CD14-positive monocyte (primary cell): Measurements from ENCODE around the gene FRS2. TPM values are rescaled to one million over a fixed set of nuclear protein-coding genes. Genes with fewer than 3 reads are reported as not detected.

Source experiments
- DNase-seq, 3 donors: peaks; one replicate each; pipeline ENCODE4 v3.0.0-alpha.2; 2011 to 2022
- H2AFZ ChIP-seq: 2 replicates; pipeline ENCODE4 v1.6.0; 2012; ENCODE audit warnings: mild to moderate bottlenecking, low read depth, low read length, inconsistent platforms; ENCODE audit not compliant: insufficient read depth, poor library complexity, severe bottlenecking
- H3K27ac ChIP-seq, 2 donors: 1 replicate in 1 of 2; 2 replicates in 1 of 2; pipeline ENCODE4 v1.5.1; 2012 to 2013; ENCODE audit warnings: low read length in 2 of 2, control low read depth in 1 of 2, inconsistent platforms in 1 of 2, low read depth in 1 of 2, mild to moderate bottlenecking in 1 of 2
- H3K27me3 ChIP-seq, 2 donors: one replicate each; pipeline versions ENCODE4 v1.6.0 to v1.6.1; 2011 to 2013; ENCODE audit warnings: low read length in 2 of 2; ENCODE audit not compliant: control insufficient read depth in 2 of 2, insufficient read depth in 2 of 2
- H3K36me3 ChIP-seq, 2 donors: replicated peaks in 1 of 2; 1 replicate in 1 of 2; 2 replicates in 1 of 2; pipeline versions ENCODE4 v1.5.1 to v1.6.1; 2012 to 2013; ENCODE audit warnings: low read length in 2 of 2, control low read depth in 1 of 2, inconsistent platforms in 1 of 2, mild to moderate bottlenecking in 1 of 2; ENCODE audit not compliant: insufficient read depth in 2 of 2, control insufficient read depth in 1 of 2
- H3K4me1 ChIP-seq, 2 donors: 1 replicate in 1 of 2; 2 replicates in 1 of 2; pipeline versions ENCODE4 v1.5.1 to v1.6.1; 2012 to 2013; ENCODE audit warnings: low read length in 2 of 2, control low read depth in 1 of 2, inconsistent platforms in 1 of 2, mild to moderate bottlenecking in 1 of 2, moderate library complexity in 1 of 2; ENCODE audit not compliant: insufficient read depth in 2 of 2, control insufficient read depth in 1 of 2
- H3K4me2 ChIP-seq: replicated peaks from 2 replicates; pipeline ENCODE3; 2012; ENCODE audit warnings: low read length, moderate library complexity, mild to moderate bottlenecking; ENCODE audit not compliant: poor library complexity, severe bottlenecking; ENCODE audit errors: extremely low read depth
- H3K4me3 ChIP-seq, 3 experiments: fragments of 200-600 bp in 1 of 3; sonication (generic) in 1 of 3; replicated peaks in 1 of 3; 1 replicate in 2 of 3; 2 replicates in 1 of 3; pipeline ENCODE4 v1.5.1; 2011 to 2013; ENCODE audit warnings: low read length in 3 of 3, mild to moderate bottlenecking in 3 of 3, control low read depth in 2 of 3, low read depth in 2 of 3, inconsistent platforms in 1 of 3, moderate library complexity in 1 of 3
- H3K79me2 ChIP-seq: 2 replicates; pipeline ENCODE4 v1.6.0; 2012; ENCODE audit warnings: mild to moderate bottlenecking, control low read depth, inconsistent platforms, low read length, moderate library complexity; ENCODE audit not compliant: insufficient read depth
- H3K9ac ChIP-seq: 2 replicates; pipeline ENCODE4 v1.6.0; 2017; ENCODE audit warnings: low read length, mild to moderate bottlenecking; ENCODE audit not compliant: insufficient read depth, poor library complexity, severe bottlenecking
- H3K9me3 ChIP-seq, 2 donors: replicated peaks in 1 of 2; 1 replicate in 1 of 2; 2 replicates in 1 of 2; pipeline versions ENCODE4 v1.5.1 to v1.6.1; 2012 to 2013; ENCODE audit warnings: low read length in 2 of 2, control low read depth in 1 of 2; ENCODE audit not compliant: control insufficient read depth in 1 of 2, insufficient read depth in 1 of 2
- H4K20me1 ChIP-seq: 2 replicates; pipeline ENCODE4 v1.6.0; 2012; ENCODE audit warnings: mild to moderate bottlenecking, low read length, control low read depth, moderate library complexity; ENCODE audit not compliant: insufficient read depth
- H3K27ac Mint-ChIP-seq, 7 donors: one replicate each; pipeline ENCODE4 v1.8.0; 2020; ENCODE audit warnings: mild to moderate bottlenecking in 7 of 7, mixed read lengths in 7 of 7, moderate library complexity in 6 of 7, inconsistent platforms in 2 of 7
- H3K27me3 Mint-ChIP-seq, 3 donors: one replicate each; pipeline ENCODE4 v1.8.0; 2021 to 2022; ENCODE audit warnings: low read depth in 3 of 3, mild to moderate bottlenecking in 3 of 3, mixed read lengths in 3 of 3, moderate library complexity in 3 of 3, inconsistent platforms in 1 of 3
- H3K36me3 Mint-ChIP-seq, 2 donors: one replicate each; pipeline ENCODE4 v1.8.0; 2020; ENCODE audit warnings: mixed read lengths in 2 of 2, inconsistent platforms in 1 of 2, mild to moderate bottlenecking in 1 of 2
- H3K4me1 Mint-ChIP-seq: one replicate; pipeline ENCODE4 v1.8.0; 2020; ENCODE audit warnings: mild to moderate bottlenecking, mixed read lengths
- H3K4me3 Mint-ChIP-seq, 2 donors: one replicate each; pipeline ENCODE4 v1.8.0; 2020; ENCODE audit warnings: mild to moderate bottlenecking in 2 of 2, mixed read lengths in 2 of 2, moderate library complexity in 1 of 2
- H3K9me3 Mint-ChIP-seq, 7 donors: one replicate each; pipeline ENCODE4 v1.8.0; 2020 to 2022; ENCODE audit warnings: mixed read lengths in 7 of 7, mild to moderate bottlenecking in 6 of 7, moderate library complexity in 6 of 7, inconsistent platforms in 2 of 7
- CTCF ChIP-seq: fragments of 200-600 bp; IDR thresholded peaks from one replicate; pipeline ENCODE4 v1.8.0; 2022; ENCODE audit warnings: antibody characterized with exemption, mild to moderate bottlenecking
- WGBS: methylation state at CpG from one replicate; pipeline ENCODE4 v1.1.5; 2013; ENCODE audit warnings: missing lambda C conversion rate; ENCODE audit not compliant: insufficient coverage; 5-methylcytosine and 5-hydroxymethylcytosine counted together
- intact Hi-C, 2 donors: fragments of 100-400 bp; cut with micrococcal nuclease; formaldehyde crosslinking; loops; one replicate each; pipeline versions ENCODE4 v1.15.0 to v1.15.1; 2023
- polyA plus RNA-seq, 3 donors: library from polyadenylated mRNA; depleted of rRNA in 1 of 3; unstranded in 2 of 3; stranded (reverse) in 1 of 3; fragments of 300-500 nt in 2 of 3; fragments of >200 nt in 1 of 3; fragmentation: Illumina TruSeq in 2 of 3; gene quantifications; 1 replicate in 2 of 3; 2 replicates in 1 of 3; pipeline ENCODE4 v1.2.3, GENCODE V29; 2012 to 2021

The FRS2 gene
- polyA plus RNA-seq, 3 donors: 6.8 to 13.6 (median 13.0) TPM

- Mint-ChIP-seq H3K27me3 (no peaks in the 10 kb centered on the region), H3K9me3 (no peaks in the 10 kb centered on the region), H3K4me1 (peaks cover 35% of the 10 kb centered on the region), H3K27ac (no peak overlapping the region), H3K36me3 (peaks cover 2 to 4% of the 10 kb centered on the region in 2 donors), H3K4me3 (no peak overlapping the region)
- H3K27me3 ChIP-seq: no peaks in the 10 kb centered on the region
- no peaks in the 10 kb centered on the region for H3K9me3 ChIP-seq
- H3K36me3 ChIP-seq: no peaks in the 10 kb centered on the region
- no peak overlapping the region for H3K9ac ChIP-seq
- TF ChIP-seq CTCF: no peak
- H3K4me1 ChIP-seq: peaks cover 3 to 13% of the 10 kb centered on the region in 2 donors
- no peak for DNase-seq
- H4K20me1 ChIP-seq: peaks cover 90% of the 10 kb centered on the region
- H3K4me2 ChIP-seq: no peak overlapping the region
- peaks cover 79% of the 10 kb centered on the region for H3K79me2 ChIP-seq
- intact Hi-C loops: no loop called here
- H3K27ac ChIP-seq: no peak overlapping the region
- no CpG with 5 or more reads among the region's 1 CpG for WGBS
- H3K4me3 ChIP-seq: no peak overlapping the region
- H2AFZ ChIP-seq: no peak overlapping the region
These were observed 37.9 kb downstream of the FRS2 start for GRCh38 chr12:69508091-69508490.

- H3K36me3 Mint-ChIP-seq: peaks cover 4% of the 10 kb centered on the region in 2 donors
- Histone ChIP-seq H3K79me2 (peaks cover 79% of the 10 kb centered on the region), H4K20me1 (peaks cover 90% of the 10 kb centered on the region), H3K9me3 (no peaks in the 10 kb centered on the region), H3K4me1 (peaks cover 3 to 13% of the 10 kb centered on the region in 2 donors), H3K9ac (no peak overlapping the region), H2AFZ (no peak overlapping the region), H3K27ac (no peak overlapping the region), H3K4me3 (no peak overlapping the region), H3K27me3 (no peaks in the 10 kb centered on the region), H3K4me2 (no peak overlapping the region), H3K36me3 (no peaks in the 10 kb centered on the region)
- no peak for TF ChIP-seq CTCF
- DNase-seq: no peak
- peaks cover 34% of the 10 kb centered on the region for H3K4me1 Mint-ChIP-seq
- peak overlapping the region in 1 of 7 donors; percentile 26 for H3K27ac Mint-ChIP-seq
- intact Hi-C loops: no loop called here
- WGBS: no CpG with 5 or more reads among the region's 1 CpG
- no peaks in the 10 kb centered on the region for H3K9me3 Mint-ChIP-seq
- no peak overlapping the region for H3K4me3 Mint-ChIP-seq
- H3K27me3 Mint-ChIP-seq: no peaks in the 10 kb centered on the region
These were observed 38.4 kb downstream of the FRS2 start for GRCh38 chr12:69508621-69509020.
